ENCODE data around the gene ZNF335. TPM values are rescaled to one million over a fixed set of nuclear protein-coding genes. Genes with fewer than 3 reads are reported as not detected.

The ZNF335 gene
- total RNA-seq, 6 experiments from 2014 or later: 6.5 to 9.3 (median 7.8) TPM

DNA sequence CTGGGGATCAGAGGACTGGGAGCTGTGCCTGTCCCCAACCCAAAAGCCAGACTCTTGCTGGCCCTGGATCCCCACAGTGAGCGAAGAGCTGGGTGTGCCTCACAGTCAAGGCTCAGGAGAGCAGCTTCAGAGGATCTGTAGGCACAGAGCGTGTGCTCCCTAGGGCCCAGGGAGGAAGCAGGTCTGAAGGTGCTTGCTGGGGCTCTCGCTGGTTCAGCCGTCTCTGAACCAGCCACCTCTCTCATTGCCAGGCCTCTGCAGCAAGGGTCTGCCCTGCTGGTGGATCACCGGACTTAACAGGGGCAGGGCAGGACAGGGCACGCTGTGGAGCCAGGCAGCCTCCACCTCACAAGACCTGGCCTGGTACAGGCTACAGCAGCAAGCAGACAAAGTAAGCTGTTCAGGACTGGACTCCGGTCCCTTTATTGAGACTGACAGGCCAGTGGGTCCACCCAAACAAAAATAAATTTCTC is 23.7 kb downstream of the ZNF335 start:
- no peak for DNase-seq
- intact Hi-C loops (cut with DNase I): loop anchor here in 1 of 2 donors (10.0 kb wide), 1 partner anchor 53 kb away; the partner anchor contains the start of genes CTSA and NEURL2
- WGBS (ENCODE audit: insufficient coverage, low coverage, low lambda C conversion rate, missing lambda C conversion rate): no CpG with 5 or more reads among the region's 7 CpGs
- Histone ChIP-seq H3K4me1 (peaks cover 0 to 23% (median 3%) of the 10 kb centered on the region in 4 donors), H3K27me3 (no peaks in the 10 kb centered on the region), H3K27ac (no peak overlapping the region), H3K4me3 (no peak overlapping the region), H3K9me3 (no peaks in the 10 kb centered on the region), H3K36me3 (peaks cover 5 to 81% (median 29%) of the 10 kb centered on the region in 4 donors)
- ATAC-seq: no peak
- no peak for TF ChIP-seq POLR2A (IDR thresholded peaks at IDR 0.05)
- TF ChIP-seq, protein P1, sequence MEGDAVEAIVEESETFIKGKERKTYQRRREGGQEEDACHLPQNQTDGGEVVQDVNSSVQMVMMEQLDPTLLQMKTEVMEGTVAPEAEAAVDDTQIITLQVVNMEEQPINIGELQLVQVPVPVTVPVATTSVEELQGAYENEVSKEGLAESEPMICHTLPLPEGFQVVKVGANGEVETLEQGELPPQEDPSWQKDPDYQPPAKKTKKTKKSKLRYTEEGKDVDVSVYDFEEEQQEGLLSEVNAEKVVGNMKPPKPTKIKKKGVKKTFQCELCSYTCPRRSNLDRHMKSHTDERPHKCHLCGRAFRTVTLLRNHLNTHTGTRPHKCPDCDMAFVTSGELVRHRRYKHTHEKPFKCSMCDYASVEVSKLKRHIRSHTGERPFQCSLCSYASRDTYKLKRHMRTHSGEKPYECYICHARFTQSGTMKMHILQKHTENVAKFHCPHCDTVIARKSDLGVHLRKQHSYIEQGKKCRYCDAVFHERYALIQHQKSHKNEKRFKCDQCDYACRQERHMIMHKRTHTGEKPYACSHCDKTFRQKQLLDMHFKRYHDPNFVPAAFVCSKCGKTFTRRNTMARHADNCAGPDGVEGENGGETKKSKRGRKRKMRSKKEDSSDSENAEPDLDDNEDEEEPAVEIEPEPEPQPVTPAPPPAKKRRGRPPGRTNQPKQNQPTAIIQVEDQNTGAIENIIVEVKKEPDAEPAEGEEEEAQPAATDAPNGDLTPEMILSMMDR (IDR thresholded peaks at IDR 0.05): no peak

DNA sequence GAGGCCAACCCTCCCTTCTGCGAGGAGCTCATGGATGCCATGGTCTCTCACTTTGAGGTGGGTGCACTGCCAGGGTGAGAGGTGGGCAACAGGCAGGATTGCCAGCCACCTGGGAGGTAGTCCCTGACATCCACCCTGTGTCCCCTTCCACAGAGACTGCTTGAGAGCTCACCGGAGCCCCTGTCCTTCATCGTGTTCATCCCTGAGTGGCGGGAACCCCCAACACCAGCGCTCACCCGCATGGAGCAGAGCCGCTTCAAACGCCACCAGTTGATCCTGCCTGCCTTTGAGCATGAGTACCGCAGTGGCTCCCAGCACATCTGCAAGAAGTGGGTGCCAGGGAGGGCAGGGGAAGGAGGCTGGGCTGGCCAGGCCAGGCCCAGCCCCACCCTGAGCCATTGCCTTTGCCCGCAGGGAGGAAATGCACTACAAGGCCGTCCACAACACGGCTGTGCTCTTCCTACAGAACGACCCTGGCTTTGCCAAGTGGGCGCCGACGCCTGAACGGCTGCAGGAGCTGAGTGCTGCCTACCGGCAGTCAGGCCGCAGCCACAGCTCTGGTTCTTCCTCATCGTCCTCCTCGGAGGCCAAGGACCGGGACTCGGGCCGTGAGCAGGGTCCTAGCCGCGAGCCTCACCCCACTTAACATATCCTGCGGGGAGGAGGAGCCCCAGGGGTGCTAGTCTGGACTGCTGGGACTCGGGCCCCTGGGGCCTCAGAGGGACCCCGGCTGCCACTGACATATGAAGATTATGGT is 24.7 kb downstream of the ZNF335 start:
- Histone ChIP-seq H3K4me1 (peaks cover 0 to 23% (median 3%) of the 10 kb centered on the region in 4 donors), H3K9me3 (no peaks in the 10 kb centered on the region), H3K27me3 (no peaks in the 10 kb centered on the region), H3K36me3 (peaks cover 5 to 81% (median 33%) of the 10 kb centered on the region in 4 donors), H3K4me3 (no peak overlapping the region), H3K27ac (peak overlapping the region; percentile 62 to 76 (median 68))
- ATAC-seq (no peak), DNase-seq (no peak)
- no CpG with 5 or more reads among the region's 29 CpGs for WGBS (ENCODE audit: insufficient coverage, low coverage, low lambda C conversion rate, missing lambda C conversion rate)
- TF ChIP-seq, protein P1 (IDR thresholded peaks at IDR 0.05): no peak
- TF ChIP-seq POLR2A (IDR thresholded peaks at IDR 0.05): no peak
- intact Hi-C loops (cut with DNase I): loop anchor here in 1 of 2 donors (10.0 kb wide), 1 partner anchor 52 kb away; the partner anchor contains the start of genes CTSA and NEURL2

DNA sequence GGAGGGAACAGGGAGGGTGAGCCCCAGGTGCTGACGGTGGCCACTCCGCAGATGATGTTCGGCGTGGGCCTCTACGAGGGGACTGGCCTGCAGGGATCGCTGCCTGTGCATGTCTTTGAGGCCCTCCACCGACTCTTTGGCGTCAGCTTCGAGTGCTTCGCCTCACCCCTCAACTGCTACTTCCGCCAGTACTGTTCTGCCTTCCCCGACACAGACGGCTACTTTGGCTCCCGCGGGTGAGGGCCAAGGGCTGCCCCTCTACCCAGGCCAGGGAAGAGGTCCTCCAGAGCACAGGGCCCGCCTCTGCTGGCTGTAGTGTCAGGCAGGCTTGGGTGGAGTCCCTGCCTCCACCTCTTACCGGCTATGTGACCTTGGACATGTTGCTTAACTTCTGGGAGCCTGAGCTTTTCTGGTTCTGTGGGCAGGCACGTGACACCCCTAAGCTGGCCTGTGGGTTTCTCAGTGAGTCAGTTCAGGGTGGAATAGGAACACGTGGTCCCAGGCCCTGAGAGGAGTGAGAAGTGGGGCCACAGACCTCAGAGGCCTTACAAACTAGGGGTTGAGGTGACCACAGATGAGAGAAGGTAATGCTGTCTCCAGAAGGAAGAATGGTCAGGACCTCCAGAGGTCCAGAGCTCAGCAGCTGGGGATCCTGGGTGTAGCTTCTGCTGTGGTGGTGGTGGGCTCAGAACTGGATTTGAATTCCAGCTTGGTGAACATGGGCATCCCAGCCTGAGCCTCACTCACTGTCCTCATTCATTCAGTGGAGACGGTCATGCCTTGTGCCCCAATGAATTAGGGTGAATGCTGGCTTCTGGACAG is 25.6 kb downstream of the ZNF335 start:
- H3K27ac ChIP-seq: peak overlapping the region; percentile 62 to 76 (median 68)
- TF ChIP-seq POLR2A (IDR thresholded peaks at IDR 0.05): peak; percentile 29
- TF ChIP-seq, protein P1 (IDR thresholded peaks at IDR 0.05): no peak
- no peaks in the 10 kb centered on the region for H3K9me3 ChIP-seq
- no peak overlapping the region for H3K4me3 ChIP-seq
- peaks cover 5 to 76% (median 30%) of the 10 kb centered on the region in 4 donors for H3K36me3 ChIP-seq
- H3K4me1 ChIP-seq: peaks cover 0 to 23% (median 3%) of the 10 kb centered on the region in 4 donors
- WGBS (ENCODE audit: insufficient coverage, low coverage, low lambda C conversion rate, missing lambda C conversion rate): 29% methylated on average over 2 of the region's 20 CpGs
- DNase-seq (peak; percentile 78 to 90 (median 89)), ATAC-seq (peak; percentile 84 to 90 (median 88))
- intact Hi-C loops (cut with DNase I): loop anchor here in 1 of 2 donors (10.0 kb wide), 1 partner anchor 52 kb away; the partner anchor contains the start of genes CTSA and NEURL2
- no peaks in the 10 kb centered on the region for H3K27me3 ChIP-seq

DNA sequence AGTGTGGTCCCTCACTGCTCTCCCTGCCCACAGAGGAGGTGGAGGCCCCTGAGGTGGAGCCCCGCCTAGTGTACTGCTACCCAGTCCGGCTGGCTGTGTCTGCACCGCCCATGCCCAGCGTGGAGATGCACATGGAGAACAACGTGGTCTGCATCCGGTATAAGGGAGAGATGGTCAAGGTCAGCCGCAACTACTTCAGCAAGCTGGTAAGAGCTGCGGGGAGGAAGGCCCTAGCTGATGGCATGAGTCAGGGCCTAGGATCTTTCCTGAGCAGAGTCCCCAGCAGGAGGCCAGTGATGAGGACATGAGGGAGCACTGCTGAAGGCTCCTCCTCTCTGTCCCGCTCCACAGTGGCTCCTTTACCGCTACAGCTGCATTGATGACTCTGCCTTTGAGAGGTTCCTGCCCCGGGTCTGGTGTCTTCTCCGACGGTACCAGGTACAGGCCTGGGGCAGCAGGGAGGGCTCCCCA is 26.3 kb downstream of the ZNF335 start:
- TF ChIP-seq POLR2A (IDR thresholded peaks at IDR 0.05): no peak
- TF ChIP-seq, protein P1 (IDR thresholded peaks at IDR 0.05): no peak
- Histone ChIP-seq H3K4me3 (no peak overlapping the region), H3K27me3 (no peaks in the 10 kb centered on the region), H3K27ac (peak overlapping the region; percentile 44 to 76 (median 61)), H3K9me3 (no peaks in the 10 kb centered on the region), H3K36me3 (peaks cover 5 to 80% (median 34%) of the 10 kb centered on the region in 4 donors), H3K4me1 (peaks cover 0 to 23% (median 3%) of the 10 kb centered on the region in 4 donors)
- DNase-seq: no peak
- peak in 1 of 4 donors; percentile 6 for ATAC-seq
- WGBS (ENCODE audit: insufficient coverage, low coverage, low lambda C conversion rate, missing lambda C conversion rate): 80% methylated on average over 2 of the region's 13 CpGs
- intact Hi-C loops (cut with DNase I): loop anchor here in 1 of 2 donors (10.0 kb wide), 1 partner anchor 51 kb away; the partner anchor contains the start of genes CTSA and NEURL2

Measured in right lobe of liver (tissue), 6 donors.